Fibroblast of lung (primary cell): Measurements from ENCODE around the gene OXGR1.

Experiments
- EZH2 ChIP-seq: IDR thresholded peaks from 2 replicates; pipeline ENCODE4 v1.5.1; 2012; ENCODE audit warnings: low read length, control low read depth, mild to moderate bottlenecking; ENCODE audit errors: missing control alignments
- TF ChIP-seq, protein P1 (sequence below), 2 donors: IDR thresholded peaks in 1 of 2; conservative IDR thresholded peaks in 1 of 2; 1 replicate in 1 of 2; 2 replicates in 1 of 2; pipeline ENCODE4 v1.5.1; 2011 to 2012; ENCODE audit warnings: low read length in 2 of 2, control low read depth in 1 of 2, inconsistent platforms in 1 of 2, low read depth in 1 of 2, mild to moderate bottlenecking in 1 of 2

DNA sequence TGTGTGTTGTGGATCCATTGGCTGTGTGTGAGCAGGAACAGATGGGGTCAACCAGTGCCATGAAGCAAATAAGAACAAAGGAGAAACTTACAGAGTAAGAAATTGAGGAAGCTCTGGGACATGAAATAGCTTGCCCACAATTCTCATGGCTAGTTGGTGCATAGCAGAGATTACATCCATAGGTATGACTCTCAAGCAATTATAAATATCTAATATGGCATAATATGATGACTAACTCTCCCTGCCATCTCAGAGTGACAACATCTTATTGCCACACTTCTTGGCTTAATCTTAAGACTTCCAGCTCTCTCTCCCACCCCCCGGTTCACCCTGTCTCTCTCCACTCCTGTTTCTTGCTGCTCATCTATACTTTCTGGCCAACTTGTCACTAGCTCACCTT, 53.3 kb downstream of the OXGR1 start:
- TF ChIP-seq, protein P1, sequence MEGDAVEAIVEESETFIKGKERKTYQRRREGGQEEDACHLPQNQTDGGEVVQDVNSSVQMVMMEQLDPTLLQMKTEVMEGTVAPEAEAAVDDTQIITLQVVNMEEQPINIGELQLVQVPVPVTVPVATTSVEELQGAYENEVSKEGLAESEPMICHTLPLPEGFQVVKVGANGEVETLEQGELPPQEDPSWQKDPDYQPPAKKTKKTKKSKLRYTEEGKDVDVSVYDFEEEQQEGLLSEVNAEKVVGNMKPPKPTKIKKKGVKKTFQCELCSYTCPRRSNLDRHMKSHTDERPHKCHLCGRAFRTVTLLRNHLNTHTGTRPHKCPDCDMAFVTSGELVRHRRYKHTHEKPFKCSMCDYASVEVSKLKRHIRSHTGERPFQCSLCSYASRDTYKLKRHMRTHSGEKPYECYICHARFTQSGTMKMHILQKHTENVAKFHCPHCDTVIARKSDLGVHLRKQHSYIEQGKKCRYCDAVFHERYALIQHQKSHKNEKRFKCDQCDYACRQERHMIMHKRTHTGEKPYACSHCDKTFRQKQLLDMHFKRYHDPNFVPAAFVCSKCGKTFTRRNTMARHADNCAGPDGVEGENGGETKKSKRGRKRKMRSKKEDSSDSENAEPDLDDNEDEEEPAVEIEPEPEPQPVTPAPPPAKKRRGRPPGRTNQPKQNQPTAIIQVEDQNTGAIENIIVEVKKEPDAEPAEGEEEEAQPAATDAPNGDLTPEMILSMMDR (conservative IDR thresholded peaks at IDR 0.05 in 1 of 2, IDR thresholded peaks at IDR 0.05 in 1 of 2; ENCODE audit: low read depth in 1 of 2, low read length in 2 of 2), result no peak
- TF ChIP-seq EZH2, result no peak
